ENCODE results near the gene DOK6. TPM values are rescaled to one million over a fixed set of nuclear protein-coding genes. Genes with fewer than 3 reads are reported as not detected.

Gene DOK6
- total RNA-seq, result 0.28 TPM in 1 of 2 replicates, not detected in the other

DNA sequence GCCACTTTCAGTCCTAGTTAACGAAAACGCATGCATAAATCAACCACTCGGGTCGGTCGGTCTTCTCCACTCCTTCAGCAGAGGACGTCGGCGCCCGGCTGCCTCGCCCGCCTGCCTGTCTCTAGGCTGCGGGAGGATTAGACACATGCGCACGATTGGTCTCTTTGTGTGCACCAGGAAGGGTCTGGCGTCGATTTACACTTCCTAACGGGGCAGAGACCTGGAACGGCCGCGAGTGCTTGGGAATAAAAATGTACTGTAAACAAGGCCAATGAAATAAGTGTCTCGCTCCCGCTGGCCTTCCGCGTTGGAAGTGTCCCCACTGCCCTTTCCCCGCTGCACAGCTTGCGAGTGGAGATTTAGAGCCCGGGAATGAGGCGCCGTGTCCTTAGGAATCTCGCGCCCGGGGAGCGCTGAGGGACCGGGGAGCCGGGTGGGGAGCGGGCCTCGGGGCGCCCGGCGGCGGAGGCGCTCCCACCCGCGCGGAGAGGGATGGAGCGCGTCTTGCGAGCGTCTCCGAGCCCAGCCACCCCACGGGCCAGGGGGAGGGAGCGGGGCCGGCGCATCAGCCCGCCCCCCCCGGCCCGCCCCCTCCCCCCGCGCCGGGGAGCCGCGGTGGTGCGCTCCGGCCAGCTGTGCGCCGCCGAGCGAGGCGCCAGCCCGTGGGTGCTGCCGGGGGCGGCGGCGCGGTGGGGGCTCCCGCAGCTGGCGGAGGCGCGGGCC is at the start of gene DOK6:
TSS of gene DOK6 (plus strand) at position 636 of the 723 bp plus-strand sequence.

